NCI-H2171 treated with DMSO at 0.1 percent for 48 hours (cell line): ENCODE measurements around the gene MAU2.
A peak's percentile ranks its signal among the peaks of the same experiment; 100 is the strongest.

Experiments
- DNase-seq: peaks from one replicate; lab custom pipeline; 2025; lab: John Stamatoyannopoulos, UW

Gene MAU2

GRCh38 chr19:19305696-19306095 lies 14.9 kb upstream of the MAU2 start:
- DNase-seq, result no peak

DNA sequence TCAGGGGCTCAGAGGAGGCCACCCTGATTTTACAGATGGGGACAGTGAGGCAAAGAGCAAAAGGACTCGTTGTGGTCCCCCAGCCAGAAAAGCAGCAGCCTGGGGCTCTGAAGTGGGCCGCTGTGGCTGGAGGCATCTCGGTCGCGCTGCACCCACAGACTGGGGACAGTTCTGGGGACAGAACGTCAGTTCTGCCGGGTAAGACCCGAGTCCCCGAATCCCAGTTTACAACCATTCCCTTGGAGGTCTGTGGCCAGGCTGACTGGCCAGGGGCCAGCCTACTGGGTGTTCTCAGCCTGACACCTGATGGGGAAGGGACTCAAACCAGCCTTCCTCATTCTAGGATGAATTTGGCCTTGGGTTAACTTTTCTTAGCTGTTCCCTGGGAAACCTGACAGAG lies 14.4 kb upstream of the MAU2 start:
- no peak for DNase-seq

DNA sequence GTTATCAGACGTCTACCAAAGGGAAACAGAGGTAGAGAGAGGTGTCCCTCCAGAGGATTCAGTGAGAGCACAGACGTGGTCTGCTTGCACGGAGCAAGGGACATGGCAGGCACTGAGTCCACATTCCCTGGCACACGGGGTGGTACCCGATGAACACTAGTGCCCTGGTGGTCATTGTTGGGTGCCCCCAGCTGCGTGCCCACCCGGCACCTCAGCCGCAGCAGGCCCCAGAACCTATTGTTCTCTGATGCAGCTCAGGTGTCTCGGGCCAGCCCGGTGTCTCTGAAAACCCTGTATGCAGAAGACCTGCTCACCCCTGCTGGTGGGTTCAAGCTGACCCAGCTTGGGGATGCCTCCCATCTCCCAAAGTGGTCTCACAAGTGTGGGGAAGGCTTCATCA lies 12.3 kb upstream of the MAU2 start:
- no peak for DNase-seq

DNA sequence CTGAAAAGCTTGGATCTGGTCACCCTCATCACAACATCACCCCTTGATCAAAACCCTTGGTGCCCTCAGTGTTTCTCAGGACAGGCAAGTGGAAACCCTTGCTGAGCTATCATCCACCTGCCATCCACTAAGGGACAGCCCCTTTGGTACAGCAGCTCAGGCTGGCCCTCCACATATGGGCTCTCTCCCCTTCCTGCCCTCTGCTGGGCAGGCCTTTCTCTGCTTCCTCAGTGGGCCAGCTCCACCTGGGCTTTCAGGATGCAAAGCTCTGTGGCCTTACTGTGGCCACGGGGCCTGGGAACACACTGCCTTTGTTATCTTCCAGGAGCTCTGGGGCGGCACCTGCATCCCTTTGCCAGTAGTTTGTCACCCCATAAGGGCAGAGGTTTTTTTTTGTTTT lies 5.2 kb upstream of the MAU2 start:
- no peak for DNase-seq

- DNase-seq, result no peak
These were observed 4.5 kb upstream of the MAU2 start for GRCh38 chr19:19316082-19316481.

GRCh38 chr19:19319732-19320360 lies 783 bp upstream of the MAU2 start:
- DNase-seq, result no peak

GRCh38 chr19:19321141-19321577 lies 530 bp downstream of the MAU2 start:
- DNase-seq, result peak; percentile 37

DNA sequence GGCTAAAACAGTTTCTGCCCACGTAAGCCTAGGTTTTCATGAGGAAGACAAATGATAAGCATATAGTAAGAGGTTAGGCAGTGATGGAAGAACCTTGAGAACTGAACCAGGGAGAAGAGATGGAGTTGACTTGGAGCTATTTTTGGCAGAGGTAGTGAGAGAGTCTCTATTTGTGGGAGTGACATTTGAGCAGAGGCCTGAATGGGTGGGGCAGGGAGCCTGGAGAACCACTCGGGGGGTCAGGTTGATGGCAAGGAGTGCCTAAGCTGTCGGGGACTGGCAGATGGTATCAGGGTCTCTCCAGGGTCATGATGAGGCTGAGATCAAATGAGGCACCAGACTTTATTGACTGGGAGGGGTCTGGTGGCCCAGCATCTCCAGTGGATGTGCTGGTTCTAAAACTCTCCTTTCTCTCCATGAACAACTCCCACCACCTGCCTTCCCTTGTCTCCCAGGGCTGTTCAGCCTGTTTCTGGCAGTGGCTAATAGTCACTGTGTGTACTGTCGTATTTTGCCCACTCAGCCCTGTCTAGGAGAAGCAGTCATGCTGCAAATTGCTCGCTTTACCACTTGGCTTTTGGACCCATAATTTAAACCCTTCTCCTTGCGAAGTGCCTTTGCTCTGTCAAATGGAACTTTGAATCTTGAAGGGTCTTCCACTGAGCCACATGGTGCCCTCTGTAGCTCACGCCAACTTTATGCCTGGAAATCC lies 3.6 kb downstream of the MAU2 start:
- peak; percentile 6 for DNase-seq

DNA sequence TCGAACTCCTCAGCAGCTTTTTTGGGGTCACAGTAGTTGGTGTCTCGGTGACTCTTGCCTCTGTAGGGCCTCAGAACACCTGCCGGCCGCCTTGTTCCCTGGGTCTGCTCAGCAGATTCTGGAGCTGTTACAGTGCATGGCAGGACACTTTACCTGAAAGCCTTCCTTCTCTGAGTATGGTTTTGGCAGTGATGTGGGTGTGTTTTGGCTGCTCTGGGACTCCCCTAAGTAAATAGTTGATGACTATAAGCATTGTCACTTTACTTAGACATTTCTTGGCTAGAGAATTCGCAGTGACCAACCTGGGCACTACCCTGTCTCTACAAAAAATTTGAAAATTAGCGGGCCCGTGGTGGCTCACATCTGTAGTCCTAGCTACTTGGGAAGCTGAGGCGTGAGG lies 7.0 kb downstream of the MAU2 start:
- DNase-seq, result no peak

DNA sequence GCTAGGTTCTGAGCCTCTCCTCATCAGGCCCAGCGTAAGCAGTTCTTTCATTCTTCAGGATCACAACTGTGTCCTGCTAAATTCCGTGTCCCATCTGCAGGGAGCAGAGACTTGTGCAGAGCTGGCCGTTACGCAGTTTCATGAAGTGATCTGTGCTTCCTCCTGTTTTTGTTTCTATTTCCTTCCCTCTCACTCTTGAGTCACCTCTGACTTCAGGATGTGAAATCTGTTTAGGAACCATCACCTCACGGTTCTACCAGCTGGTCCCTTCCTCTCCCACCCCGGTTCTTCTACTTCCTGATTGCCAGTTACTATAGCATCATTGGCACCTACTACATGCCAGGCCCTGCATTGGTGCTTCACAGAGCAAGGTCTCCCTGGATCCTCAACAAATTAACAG lies 8.5 kb downstream of the MAU2 start:
- DNase-seq, result no peak

DNA sequence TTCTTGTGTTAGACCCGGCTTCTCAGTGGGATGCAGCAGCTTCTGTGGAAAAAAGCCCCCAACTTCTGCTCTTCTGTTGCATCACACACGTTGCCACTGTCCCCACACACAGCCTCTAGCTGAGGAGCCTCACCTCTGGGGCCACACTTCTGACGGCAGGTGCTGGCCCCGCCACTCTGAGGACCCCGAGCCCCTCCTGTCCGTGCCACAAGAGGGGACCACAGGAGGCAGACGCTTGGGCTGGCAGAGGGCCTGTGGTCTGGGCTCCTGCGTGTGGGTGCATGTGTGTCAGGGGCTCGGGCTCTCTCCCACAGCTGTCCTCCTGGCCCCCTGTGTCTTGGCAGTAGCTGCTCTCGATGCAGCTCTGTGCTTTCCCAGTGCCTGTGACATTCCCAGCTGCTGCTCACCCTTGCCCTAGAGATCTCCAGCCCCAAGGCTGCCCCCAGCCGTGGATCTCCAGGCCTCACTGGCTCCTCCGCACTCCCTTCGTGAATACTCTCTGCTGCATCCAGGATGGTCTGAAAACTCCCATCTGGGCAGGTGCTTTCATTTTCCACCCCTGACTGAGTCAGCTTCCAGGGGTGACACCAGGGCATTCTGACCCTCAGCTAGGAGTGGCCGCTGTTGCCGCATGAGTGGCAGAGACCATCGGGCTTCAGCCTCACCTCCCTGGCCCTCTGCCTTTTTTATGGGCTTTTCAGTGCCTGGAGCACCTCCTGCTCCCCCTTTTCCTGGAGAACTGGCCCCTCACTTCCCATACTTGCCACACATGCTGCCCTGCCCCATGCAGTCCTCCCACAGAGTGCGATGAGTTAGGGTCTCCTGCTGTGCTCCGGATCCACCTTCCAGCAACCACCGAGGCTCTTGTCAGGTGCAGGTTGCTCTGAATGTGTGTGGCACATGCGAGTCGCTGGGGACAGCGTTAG lies 13.7 kb downstream of the MAU2 start:
- no peak for DNase-seq

DNA sequence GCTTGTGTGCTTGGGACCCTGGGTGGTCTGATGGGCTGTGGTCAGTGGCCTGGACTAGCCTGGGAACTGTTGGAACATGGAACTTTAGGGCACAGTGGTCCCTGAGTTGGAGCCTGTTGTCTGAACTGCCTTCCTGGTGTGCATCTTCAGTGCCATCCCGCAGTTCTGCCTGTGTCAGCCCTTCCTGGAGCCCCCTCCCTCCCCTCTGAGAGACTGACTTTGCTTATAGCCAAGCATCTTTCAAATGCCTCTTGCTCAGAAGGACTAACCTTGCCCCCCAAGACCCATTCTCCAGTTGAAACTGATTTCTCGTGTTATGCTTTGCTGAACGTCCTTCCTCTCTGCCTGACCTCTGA lies 14.3 kb downstream of the MAU2 start:
- DNase-seq, result no peak

- no peak for DNase-seq
These were observed 15.0 kb downstream of the MAU2 start for GRCh38 chr19:19335408-19336158.

GRCh38 chr19:19336597-19336996 lies 16.0 kb downstream of the MAU2 start:
- no peak for DNase-seq

- no peak for DNase-seq
These were observed 16.5 kb downstream of the MAU2 start for GRCh38 chr19:19337120-19337519.

DNA sequence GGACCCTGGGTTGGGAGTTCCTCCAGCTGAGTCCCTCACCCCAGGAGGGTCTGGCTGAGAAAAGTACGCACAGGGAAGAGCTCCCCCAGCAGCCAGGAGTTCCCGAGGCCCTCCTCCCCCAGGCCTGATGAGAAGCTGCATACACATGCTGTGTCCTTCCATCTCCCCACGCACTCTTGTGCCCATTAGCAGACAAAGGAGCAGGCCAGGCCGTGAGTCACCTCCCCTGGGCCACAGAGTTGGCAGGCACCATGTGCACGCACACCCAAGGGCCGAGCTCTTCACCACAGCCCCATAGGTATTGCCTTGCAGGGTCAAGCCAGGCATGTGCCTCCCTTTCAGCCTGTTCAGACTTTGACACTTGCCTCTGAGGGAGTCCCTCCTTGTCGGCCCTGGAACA lies 17.5 kb downstream of the MAU2 start:
- DNase-seq, result no peak

- DNase-seq, result no peak
These were observed 20.4 kb downstream of the MAU2 start for GRCh38 chr19:19341026-19341425.

GRCh38 chr19:19342086-19343015 lies 21.7 kb downstream of the MAU2 start:
- DNase-seq, result peak; percentile 28

DNA sequence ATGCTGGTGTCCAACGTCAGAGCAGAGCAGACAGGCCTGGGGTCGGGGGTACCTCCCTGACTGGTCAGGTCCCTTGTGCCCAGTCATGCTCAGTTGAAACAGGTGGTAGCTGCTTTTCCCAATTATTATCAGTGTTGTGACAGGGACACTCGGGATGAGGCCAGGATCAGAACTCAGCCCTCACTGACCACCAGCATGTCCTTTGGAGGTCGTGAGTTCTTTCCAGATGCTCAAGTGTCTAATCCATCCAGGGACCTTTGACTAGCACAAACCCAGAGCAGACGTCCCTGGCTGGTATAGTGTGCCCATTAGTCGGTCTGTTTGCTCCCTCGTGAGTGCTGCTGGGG lies 22.4 kb downstream of the MAU2 start:
- no peak for DNase-seq

DNA sequence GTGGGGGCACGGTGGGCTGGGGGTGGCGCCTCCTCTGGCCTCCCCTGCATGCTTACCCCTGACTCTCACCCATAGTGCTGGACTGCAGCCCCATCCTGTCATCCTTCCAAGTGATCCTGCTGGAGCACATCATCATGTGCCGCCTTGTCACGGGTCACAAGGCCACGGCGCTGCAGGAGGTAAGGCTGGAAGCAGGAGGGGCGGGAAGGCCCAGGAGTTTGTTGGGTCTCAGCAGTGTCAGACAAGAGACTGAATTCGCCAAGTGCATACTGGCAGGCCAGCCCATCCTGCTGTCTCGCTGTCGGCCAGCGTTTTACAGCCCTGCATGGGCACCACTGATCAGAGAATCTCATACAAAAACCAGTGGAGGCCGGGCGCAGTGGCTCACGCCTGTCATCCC lies 23.1 kb downstream of the MAU2 start:
- no peak for DNase-seq

GRCh38 chr19:19345232-19345631 lies 24.6 kb downstream of the MAU2 start:
- DNase-seq, result no peak
